ENCODE measurements around the gene PCDH9. TPM values are rescaled to one million over a fixed set of nuclear protein-coding genes. Genes with fewer than 3 reads are reported as not detected.

Gene PCDH9
- polyA plus RNA-seq, 1 donor: 1.8 TPM

- Histone ChIP-seq H3K36me3 (ENCODE audit: control insufficient read depth, insufficient read depth, low read length) (no peaks in the 10 kb centered on the region), H3K27me3 (ENCODE audit: control insufficient read depth, insufficient read depth, low read length) (no peaks in the 10 kb centered on the region), H3K4me1 (ENCODE audit: control insufficient read depth, insufficient read depth, low read length) (no peaks in the 10 kb centered on the region), H3K4me3 (ENCODE audit: low read length) (no peak overlapping the region), H3K27ac (ENCODE audit: low read length) (no peak overlapping the region), H3K9me3 (ENCODE audit: control insufficient read depth, low read depth, low read length) (no peaks in the 10 kb centered on the region)
- WGBS (ENCODE audit: insufficient coverage, low lambda C conversion rate): no CpG with 5 or more reads among the region's 1 CpG
- DNase-seq: no peak
Measured at GRCh38 chr13:66367356-66367755, 862.8 kb downstream of the PCDH9 start.

- no peaks in the 10 kb centered on the region for H3K9me3 ChIP-seq (ENCODE audit: control insufficient read depth, low read depth, low read length)
- H3K4me1 ChIP-seq (ENCODE audit: control insufficient read depth, insufficient read depth, low read length): no peaks in the 10 kb centered on the region
- no peak for DNase-seq
- H3K4me3 ChIP-seq (ENCODE audit: low read length): no peak overlapping the region
- no peak overlapping the region for H3K27ac ChIP-seq (ENCODE audit: low read length)
- H3K27me3 ChIP-seq (ENCODE audit: control insufficient read depth, insufficient read depth, low read length): no peaks in the 10 kb centered on the region
- no CpG with 5 or more reads among the region's 3 CpGs for WGBS (ENCODE audit: insufficient coverage, low lambda C conversion rate)
- H3K36me3 ChIP-seq (ENCODE audit: control insufficient read depth, insufficient read depth, low read length): no peaks in the 10 kb centered on the region
Measured at GRCh38 chr13:66365101-66365500, 865.0 kb downstream of the PCDH9 start.

- H3K4me3 ChIP-seq (ENCODE audit: low read length): no peak overlapping the region
- H3K27me3 ChIP-seq (ENCODE audit: control insufficient read depth, insufficient read depth, low read length): no peaks in the 10 kb centered on the region
- H3K27ac ChIP-seq (ENCODE audit: low read length): no peak overlapping the region
- H3K4me1 ChIP-seq (ENCODE audit: control insufficient read depth, insufficient read depth, low read length): no peaks in the 10 kb centered on the region
- no peak for DNase-seq
- H3K36me3 ChIP-seq (ENCODE audit: control insufficient read depth, insufficient read depth, low read length): no peaks in the 10 kb centered on the region
- H3K9me3 ChIP-seq (ENCODE audit: control insufficient read depth, low read depth, low read length): no peaks in the 10 kb centered on the region
Measured at GRCh38 chr13:66364346-66364745, 865.8 kb downstream of the PCDH9 start.

- no peak overlapping the region for H3K4me3 ChIP-seq (ENCODE audit: low read length)
- H3K9me3 ChIP-seq (ENCODE audit: control insufficient read depth, low read depth, low read length): no peaks in the 10 kb centered on the region
- H3K36me3 ChIP-seq (ENCODE audit: control insufficient read depth, insufficient read depth, low read length): no peaks in the 10 kb centered on the region
- WGBS (ENCODE audit: insufficient coverage, low lambda C conversion rate): 83% methylated on average over 1 of the region's 1 CpG
- H3K27ac ChIP-seq (ENCODE audit: low read length): no peak overlapping the region
- no peak for DNase-seq
- no peaks in the 10 kb centered on the region for H3K4me1 ChIP-seq (ENCODE audit: control insufficient read depth, insufficient read depth, low read length)
- H3K27me3 ChIP-seq (ENCODE audit: control insufficient read depth, insufficient read depth, low read length): no peaks in the 10 kb centered on the region
Measured at GRCh38 chr13:66362485-66362884, 867.7 kb downstream of the PCDH9 start.

GRCh38 chr13:66359910-66360552 lies 870.1 kb downstream of the PCDH9 start:
- WGBS (ENCODE audit: insufficient coverage, low lambda C conversion rate): 68% methylated on average over 3 of the region's 5 CpGs
- Histone ChIP-seq H3K36me3 (ENCODE audit: control insufficient read depth, insufficient read depth, low read length) (no peaks in the 10 kb centered on the region), H3K4me3 (ENCODE audit: low read length) (no peak overlapping the region), H3K27me3 (ENCODE audit: control insufficient read depth, insufficient read depth, low read length) (no peaks in the 10 kb centered on the region), H3K4me1 (ENCODE audit: control insufficient read depth, insufficient read depth, low read length) (no peaks in the 10 kb centered on the region), H3K9me3 (ENCODE audit: control insufficient read depth, low read depth, low read length) (no peaks in the 10 kb centered on the region), H3K27ac (ENCODE audit: low read length) (no peak overlapping the region)
- DNase-seq: no peak

- 77% methylated on average over 3 of the region's 3 CpGs for WGBS (ENCODE audit: insufficient coverage, low lambda C conversion rate)
- H3K4me3 ChIP-seq (ENCODE audit: low read length): no peak overlapping the region
- H3K9me3 ChIP-seq (ENCODE audit: control insufficient read depth, low read depth, low read length): no peaks in the 10 kb centered on the region
- no peaks in the 10 kb centered on the region for H3K4me1 ChIP-seq (ENCODE audit: control insufficient read depth, insufficient read depth, low read length)
- H3K27me3 ChIP-seq (ENCODE audit: control insufficient read depth, insufficient read depth, low read length): no peaks in the 10 kb centered on the region
- no peak for DNase-seq
- no peak overlapping the region for H3K27ac ChIP-seq (ENCODE audit: low read length)
- H3K36me3 ChIP-seq (ENCODE audit: control insufficient read depth, insufficient read depth, low read length): no peaks in the 10 kb centered on the region
Measured at GRCh38 chr13:66359393-66359792, 870.7 kb downstream of the PCDH9 start.

GRCh38 chr13:66358564-66358963 lies 871.6 kb downstream of the PCDH9 start:
- no peak for DNase-seq
- H3K9me3 ChIP-seq (ENCODE audit: control insufficient read depth, low read depth, low read length): no peaks in the 10 kb centered on the region
- H3K4me3 ChIP-seq (ENCODE audit: low read length): no peak overlapping the region
- H3K27me3 ChIP-seq (ENCODE audit: control insufficient read depth, insufficient read depth, low read length): no peaks in the 10 kb centered on the region
- H3K4me1 ChIP-seq (ENCODE audit: control insufficient read depth, insufficient read depth, low read length): no peaks in the 10 kb centered on the region
- H3K36me3 ChIP-seq (ENCODE audit: control insufficient read depth, insufficient read depth, low read length): no peaks in the 10 kb centered on the region
- no peak overlapping the region for H3K27ac ChIP-seq (ENCODE audit: low read length)

- 88% methylated on average over 3 of the region's 5 CpGs for WGBS (ENCODE audit: insufficient coverage, low lambda C conversion rate)
- no peaks in the 10 kb centered on the region for H3K4me1 ChIP-seq (ENCODE audit: control insufficient read depth, insufficient read depth, low read length)
- no peaks in the 10 kb centered on the region for H3K27me3 ChIP-seq (ENCODE audit: control insufficient read depth, insufficient read depth, low read length)
- no peak overlapping the region for H3K4me3 ChIP-seq (ENCODE audit: low read length)
- no peak overlapping the region for H3K27ac ChIP-seq (ENCODE audit: low read length)
- H3K9me3 ChIP-seq (ENCODE audit: control insufficient read depth, low read depth, low read length): no peaks in the 10 kb centered on the region
- no peaks in the 10 kb centered on the region for H3K36me3 ChIP-seq (ENCODE audit: control insufficient read depth, insufficient read depth, low read length)
- no peak for DNase-seq
Measured at GRCh38 chr13:66357463-66357862, 872.7 kb downstream of the PCDH9 start.

- 100% methylated on average over 1 of the region's 5 CpGs for WGBS (ENCODE audit: insufficient coverage, low lambda C conversion rate)
- no peak overlapping the region for H3K4me3 ChIP-seq (ENCODE audit: low read length)
- H3K4me1 ChIP-seq (ENCODE audit: control insufficient read depth, insufficient read depth, low read length): no peaks in the 10 kb centered on the region
- no peaks in the 10 kb centered on the region for H3K9me3 ChIP-seq (ENCODE audit: control insufficient read depth, low read depth, low read length)
- H3K27me3 ChIP-seq (ENCODE audit: control insufficient read depth, insufficient read depth, low read length): no peaks in the 10 kb centered on the region
- no peak overlapping the region for H3K27ac ChIP-seq (ENCODE audit: low read length)
- H3K36me3 ChIP-seq (ENCODE audit: control insufficient read depth, insufficient read depth, low read length): no peaks in the 10 kb centered on the region
- no peak for DNase-seq
Measured at GRCh38 chr13:66354879-66355751, 875.0 kb downstream of the PCDH9 start.

GRCh38 chr13:66353664-66354063 lies 876.5 kb downstream of the PCDH9 start:
- no peak overlapping the region for H3K4me3 ChIP-seq (ENCODE audit: low read length)
- DNase-seq: no peak
- 0% methylated on average over 1 of the region's 2 CpGs for WGBS (ENCODE audit: insufficient coverage, low lambda C conversion rate)

GRCh38 chr13:66349966-66350365 lies 880.2 kb downstream of the PCDH9 start:
- 100% methylated on average over 1 of the region's 2 CpGs for WGBS (ENCODE audit: insufficient coverage, low lambda C conversion rate)
- DNase-seq: no peak

More at GRCh38 chr13:66353664-66354063, 876.5 kb downstream of the PCDH9 start:
- no peaks in the 10 kb centered on the region for H3K36me3 ChIP-seq (ENCODE audit: control insufficient read depth, insufficient read depth, low read length)
- H3K4me1 ChIP-seq (ENCODE audit: control insufficient read depth, insufficient read depth, low read length): no peaks in the 10 kb centered on the region
- no peaks in the 10 kb centered on the region for H3K9me3 ChIP-seq (ENCODE audit: control insufficient read depth, low read depth, low read length)
- H3K27ac ChIP-seq (ENCODE audit: low read length): no peak overlapping the region
- H3K27me3 ChIP-seq (ENCODE audit: control insufficient read depth, insufficient read depth, low read length): no peaks in the 10 kb centered on the region

More at GRCh38 chr13:66349966-66350365, 880.2 kb downstream of the PCDH9 start:
- Histone ChIP-seq H3K36me3 (ENCODE audit: control insufficient read depth, insufficient read depth, low read length) (no peaks in the 10 kb centered on the region), H3K9me3 (ENCODE audit: control insufficient read depth, low read depth, low read length) (no peaks in the 10 kb centered on the region), H3K27ac (ENCODE audit: low read length) (no peak overlapping the region), H3K27me3 (ENCODE audit: control insufficient read depth, insufficient read depth, low read length) (no peaks in the 10 kb centered on the region), H3K4me3 (ENCODE audit: low read length) (no peak overlapping the region), H3K4me1 (ENCODE audit: control insufficient read depth, insufficient read depth, low read length) (no peaks in the 10 kb centered on the region)
